ENCODE data around the gene ACAA1.

The ACAA1 gene

DNA sequence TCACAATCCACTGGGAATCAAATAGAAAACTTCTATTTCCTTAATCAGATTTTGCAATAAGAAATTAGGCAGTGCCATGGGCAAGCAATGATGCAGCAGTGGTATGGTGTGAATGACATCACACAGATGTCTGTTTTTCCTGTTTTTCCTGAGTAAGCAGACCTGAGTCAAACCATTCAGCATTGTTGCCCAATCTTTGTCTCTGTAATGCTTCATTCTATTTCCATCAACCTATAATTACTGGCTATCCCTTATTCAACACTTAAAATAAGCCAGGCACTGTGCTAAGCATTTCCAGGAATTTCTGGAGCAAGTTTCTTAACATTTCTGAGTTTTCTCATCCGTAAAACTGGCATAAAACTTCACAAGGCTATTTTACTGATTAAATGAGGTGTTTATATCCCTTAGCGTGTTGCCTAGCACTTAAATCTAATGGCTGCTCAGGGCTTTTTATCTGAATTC, 17.1 kb upstream of the ACAA1 start:
- no peak overlapping the region for H3K27ac ChIP-seq (ENCODE audit: low read depth, low read length, severe bottlenecking)
- WGBS, 2 experiments (ENCODE audit: insufficient coverage in 2 of 2), result 100% methylated on average over 1 to 2 of the region's 2 CpGs
- no peaks in the 10 kb centered on the region for H3K36me3 ChIP-seq (ENCODE audit: control insufficient read depth, insufficient read depth, low read length)
- no peak overlapping the region for H3K4me3 ChIP-seq (ENCODE audit: extremely low read depth, insufficient read depth, low read length, poor library complexity, severe bottlenecking)
- H3K9me3 ChIP-seq (ENCODE audit: control insufficient read depth, low read length), result no peaks in the 10 kb centered on the region
- H3K4me1 ChIP-seq (ENCODE audit: control insufficient read depth, insufficient read depth, low read length, poor library complexity, severe bottlenecking), result no peaks in the 10 kb centered on the region

DNA sequence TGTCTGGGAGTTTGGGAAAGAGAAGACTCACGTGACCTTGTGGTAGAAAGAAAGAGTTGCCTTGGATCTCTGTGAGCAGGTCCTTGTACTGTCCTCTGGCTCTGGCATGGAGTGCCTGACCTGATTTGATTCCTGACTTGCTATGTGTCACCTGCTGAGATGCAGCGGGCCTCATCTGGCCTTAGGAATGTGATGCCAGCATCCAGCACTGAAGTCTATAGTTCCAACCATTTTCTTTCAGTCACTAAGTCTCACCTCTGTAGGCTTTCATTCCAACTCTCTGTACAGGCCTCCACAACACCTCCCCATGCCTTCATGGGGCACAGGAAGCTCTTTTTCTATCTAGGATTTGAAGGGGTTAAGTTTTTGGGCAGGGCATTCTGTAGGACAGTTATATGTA, 16.3 kb upstream of the ACAA1 start:
- 80 to 100% methylated on average over 1 of the region's 2 CpGs for WGBS, 2 experiments (ENCODE audit: insufficient coverage in 2 of 2)
- no peak overlapping the region for H3K4me3 ChIP-seq (ENCODE audit: extremely low read depth, insufficient read depth, low read length, poor library complexity, severe bottlenecking)
- no peak overlapping the region for H3K27ac ChIP-seq (ENCODE audit: low read depth, low read length, severe bottlenecking)
- H3K9me3 ChIP-seq (ENCODE audit: control insufficient read depth, low read length), result no peaks in the 10 kb centered on the region
- H3K36me3 ChIP-seq (ENCODE audit: control insufficient read depth, insufficient read depth, low read length), result no peaks in the 10 kb centered on the region
- H3K4me1 ChIP-seq (ENCODE audit: control insufficient read depth, insufficient read depth, low read length, poor library complexity, severe bottlenecking), result no peaks in the 10 kb centered on the region

DNA sequence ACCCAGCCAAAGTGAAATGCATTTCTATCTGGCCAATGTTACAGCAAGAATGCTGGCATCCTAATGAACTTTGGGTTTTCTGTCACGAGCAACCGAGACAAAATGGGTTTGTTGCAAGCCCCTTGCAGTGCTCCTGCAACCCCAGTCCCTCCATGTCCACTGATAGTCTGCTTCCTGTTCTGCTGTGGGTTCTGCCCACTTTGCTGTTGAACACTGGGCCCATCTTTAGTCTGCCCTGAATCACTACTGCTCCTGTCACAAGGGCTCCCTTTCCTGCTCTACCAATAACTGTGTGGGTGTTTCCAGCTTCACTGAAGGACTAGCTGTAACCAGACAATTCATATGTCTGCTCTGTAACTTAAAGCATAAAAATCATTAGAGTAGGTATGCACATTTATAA, 15.7 kb upstream of the ACAA1 start:
- H3K9me3 ChIP-seq (ENCODE audit: control insufficient read depth, low read length), result no peaks in the 10 kb centered on the region
- no peaks in the 10 kb centered on the region for H3K4me1 ChIP-seq (ENCODE audit: control insufficient read depth, insufficient read depth, low read length, poor library complexity, severe bottlenecking)
- no peak overlapping the region for H3K4me3 ChIP-seq (ENCODE audit: extremely low read depth, insufficient read depth, low read length, poor library complexity, severe bottlenecking)
- H3K27ac ChIP-seq (ENCODE audit: low read depth, low read length, severe bottlenecking), result no peak overlapping the region
- WGBS, 2 experiments (ENCODE audit: insufficient coverage in 2 of 2), result 82 to 84% methylated on average over 2 of the region's 2 CpGs
- H3K36me3 ChIP-seq (ENCODE audit: control insufficient read depth, insufficient read depth, low read length), result no peaks in the 10 kb centered on the region

DNA sequence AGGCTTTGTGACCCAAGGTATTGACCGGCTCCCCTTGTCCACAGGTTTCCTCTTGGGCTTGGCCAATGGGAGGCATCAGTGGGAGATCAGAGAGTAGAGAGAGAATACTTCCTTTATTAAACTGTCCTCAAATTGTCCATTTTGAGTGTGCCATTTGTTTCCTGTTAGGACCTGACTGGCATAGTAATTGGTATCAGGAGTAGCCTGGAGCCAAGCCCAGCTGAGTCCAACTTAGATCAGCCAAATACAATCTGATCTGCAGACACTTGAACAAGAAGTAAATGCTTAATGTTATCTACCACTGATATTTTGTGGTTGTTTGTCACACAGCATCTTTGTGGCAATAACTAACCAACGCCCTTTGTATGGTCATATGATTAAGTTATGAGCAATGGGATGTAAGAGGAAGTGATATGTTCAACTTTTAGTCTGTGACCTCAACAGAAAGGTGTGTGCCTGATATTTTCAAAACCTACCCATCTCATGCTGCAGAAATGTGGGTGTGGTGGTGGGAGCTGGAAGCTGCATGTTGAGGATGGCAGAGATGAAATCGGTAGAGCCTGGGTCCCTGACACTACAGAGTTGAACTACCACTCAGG, 14.8 kb upstream of the ACAA1 start:
- no peak overlapping the region for H3K27ac ChIP-seq (ENCODE audit: low read depth, low read length, severe bottlenecking)
- no peak overlapping the region for H3K4me3 ChIP-seq (ENCODE audit: extremely low read depth, insufficient read depth, low read length, poor library complexity, severe bottlenecking)
- no peaks in the 10 kb centered on the region for H3K36me3 ChIP-seq (ENCODE audit: control insufficient read depth, insufficient read depth, low read length)
- 86 to 100% methylated on average over 2 of the region's 3 CpGs for WGBS, 2 experiments (ENCODE audit: insufficient coverage in 2 of 2)
- no peaks in the 10 kb centered on the region for H3K4me1 ChIP-seq (ENCODE audit: control insufficient read depth, insufficient read depth, low read length, poor library complexity, severe bottlenecking)
- no peaks in the 10 kb centered on the region for H3K9me3 ChIP-seq (ENCODE audit: control insufficient read depth, low read length)

DNA sequence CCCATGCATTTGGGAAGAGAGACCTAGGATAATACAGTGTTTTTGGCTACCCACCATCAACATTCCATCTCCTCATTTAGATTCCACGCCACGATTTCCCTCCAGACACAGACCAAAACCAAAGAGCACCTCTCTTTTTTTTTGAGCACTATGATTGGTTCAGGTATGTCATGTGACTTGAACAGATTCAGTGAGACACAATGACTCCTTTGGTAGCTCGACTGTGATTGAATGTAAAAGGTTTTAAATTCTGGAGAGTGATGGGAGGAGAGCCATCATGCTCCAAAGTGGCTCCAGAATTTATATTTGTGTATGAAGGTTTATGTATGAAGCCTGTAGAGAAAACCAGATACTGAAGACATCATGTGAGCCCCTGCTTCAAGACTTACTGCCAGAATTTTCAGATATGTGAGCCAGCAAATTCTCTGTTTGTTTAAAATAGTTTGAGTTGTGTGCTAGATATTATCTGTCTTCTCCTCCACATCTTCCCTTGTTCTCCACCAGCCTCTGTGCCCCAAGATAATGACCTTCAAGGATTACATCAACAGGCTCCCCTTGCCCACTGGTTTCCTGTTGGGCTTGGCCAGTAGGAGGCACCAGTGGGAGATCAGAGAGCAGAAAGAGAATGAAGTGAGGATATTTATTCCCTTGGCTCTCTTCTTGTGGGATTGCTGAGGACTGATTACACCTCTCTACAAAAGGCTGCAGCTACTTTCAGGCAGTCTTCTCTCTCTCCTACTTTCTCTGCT, 14.0 kb upstream of the ACAA1 start:
- no peaks in the 10 kb centered on the region for H3K4me1 ChIP-seq (ENCODE audit: control insufficient read depth, insufficient read depth, low read length, poor library complexity, severe bottlenecking)
- peaks cover 3% of the 10 kb centered on the region for H3K9me3 ChIP-seq (ENCODE audit: control insufficient read depth, low read length)
- 50 to 78% methylated on average over 1 of the region's 3 CpGs for WGBS, 2 experiments (ENCODE audit: insufficient coverage in 2 of 2)
- no peaks in the 10 kb centered on the region for H3K36me3 ChIP-seq (ENCODE audit: control insufficient read depth, insufficient read depth, low read length)
- no peak overlapping the region for H3K27ac ChIP-seq (ENCODE audit: low read depth, low read length, severe bottlenecking)
- no peak overlapping the region for H3K4me3 ChIP-seq (ENCODE audit: extremely low read depth, insufficient read depth, low read length, poor library complexity, severe bottlenecking)

DNA sequence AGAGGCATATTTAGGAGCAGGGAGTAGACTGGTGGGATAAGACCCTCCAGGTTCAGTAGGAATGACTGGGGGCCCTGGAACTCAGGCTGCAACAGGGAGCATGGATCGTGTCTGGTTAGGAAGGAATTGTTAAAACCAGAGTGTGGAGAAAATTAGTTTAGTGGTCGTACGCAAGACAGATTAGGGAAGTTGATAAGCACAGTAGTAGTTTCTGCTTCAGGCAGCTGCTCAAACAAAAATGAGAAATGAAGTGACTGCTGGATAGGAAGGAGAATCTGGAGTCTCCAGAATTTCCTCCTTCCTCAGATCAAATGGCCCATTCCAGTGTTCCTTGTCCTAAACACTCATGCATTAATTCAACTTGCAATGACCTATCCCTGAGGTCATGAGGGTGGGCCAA, 12.8 kb upstream of the ACAA1 start:
- H3K36me3 ChIP-seq (ENCODE audit: control insufficient read depth, insufficient read depth, low read length), result no peaks in the 10 kb centered on the region
- H3K4me3 ChIP-seq (ENCODE audit: extremely low read depth, insufficient read depth, low read length, poor library complexity, severe bottlenecking), result no peak overlapping the region
- H3K27ac ChIP-seq (ENCODE audit: low read depth, low read length, severe bottlenecking), result no peak overlapping the region
- 86% methylated on average over 3 of the region's 3 CpGs; no CpG with 5 or more reads in 1 of the 2 experiments for WGBS, 2 experiments (ENCODE audit: insufficient coverage in 2 of 2)
- no peaks in the 10 kb centered on the region for H3K4me1 ChIP-seq (ENCODE audit: control insufficient read depth, insufficient read depth, low read length, poor library complexity, severe bottlenecking)
- peaks cover 3% of the 10 kb centered on the region for H3K9me3 ChIP-seq (ENCODE audit: control insufficient read depth, low read length)

DNA sequence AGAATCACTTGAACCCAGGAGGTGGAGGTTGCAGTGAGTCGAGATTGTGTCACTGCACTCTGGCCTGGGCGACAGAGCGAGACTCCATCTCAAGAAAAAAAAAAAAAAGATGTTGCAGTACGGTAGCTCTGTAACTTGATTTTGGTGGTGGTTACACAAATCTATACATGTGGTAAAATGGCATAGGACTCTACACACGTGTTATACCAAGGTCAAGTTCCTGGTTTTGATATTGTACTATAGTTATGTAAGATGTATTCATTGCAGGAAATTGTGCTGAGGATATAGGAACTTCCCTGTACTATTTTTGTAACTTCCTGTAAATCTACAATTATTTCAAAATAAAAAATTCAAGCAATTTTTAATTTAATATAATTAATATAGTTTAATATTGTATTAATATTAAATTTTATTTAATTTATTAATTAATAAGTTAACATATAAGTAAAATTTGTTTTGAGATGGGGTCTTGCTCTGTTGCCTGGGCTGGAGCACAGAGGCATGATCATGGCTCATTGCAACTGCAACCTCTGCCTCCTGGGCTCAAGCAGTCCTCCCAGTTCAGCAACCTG, 11.5 kb upstream of the ACAA1 start:
- Histone ChIP-seq H3K9me3 (ENCODE audit: control insufficient read depth, low read length) (peaks cover 3% of the 10 kb centered on the region), H3K4me3 (ENCODE audit: extremely low read depth, insufficient read depth, low read length, poor library complexity, severe bottlenecking) (no peak overlapping the region), H3K27ac (ENCODE audit: low read depth, low read length, severe bottlenecking) (no peak overlapping the region), H3K36me3 (ENCODE audit: control insufficient read depth, insufficient read depth, low read length) (no peaks in the 10 kb centered on the region), H3K4me1 (ENCODE audit: control insufficient read depth, insufficient read depth, low read length, poor library complexity, severe bottlenecking) (no peaks in the 10 kb centered on the region)
- 83 to 86% methylated on average over 4 to 5 of the region's 5 CpGs for WGBS, 2 experiments (ENCODE audit: insufficient coverage in 2 of 2)

DNA sequence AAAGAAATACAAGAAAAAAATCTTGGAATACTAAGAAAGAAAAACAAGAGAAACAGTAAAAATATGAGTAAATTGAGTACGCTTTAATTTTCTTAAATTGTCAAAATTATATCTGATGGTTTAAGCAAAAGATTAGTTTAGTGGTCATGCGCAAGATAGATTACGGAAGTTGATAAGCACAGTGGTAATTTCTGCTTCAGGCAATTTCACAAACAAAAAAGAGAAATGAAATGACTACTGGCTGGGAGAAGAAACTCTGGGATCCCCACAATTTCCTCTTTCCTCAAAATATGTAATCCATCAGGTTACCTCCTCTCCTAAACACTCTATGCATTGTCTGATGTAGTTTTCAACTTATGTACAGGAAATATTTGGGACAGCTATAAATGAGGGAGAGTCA, 10.5 kb upstream of the ACAA1 start:
- Histone ChIP-seq H3K27ac (ENCODE audit: low read depth, low read length, severe bottlenecking) (no peak overlapping the region), H3K9me3 (ENCODE audit: control insufficient read depth, low read length) (peaks cover 3% of the 10 kb centered on the region), H3K36me3 (ENCODE audit: control insufficient read depth, insufficient read depth, low read length) (no peaks in the 10 kb centered on the region), H3K4me3 (ENCODE audit: extremely low read depth, insufficient read depth, low read length, poor library complexity, severe bottlenecking) (no peak overlapping the region), H3K4me1 (ENCODE audit: control insufficient read depth, insufficient read depth, low read length, poor library complexity, severe bottlenecking) (no peaks in the 10 kb centered on the region)
- WGBS, 2 experiments (ENCODE audit: insufficient coverage in 2 of 2), result 90 to 100% methylated on average over 1 to 2 of the region's 3 CpGs

DNA sequence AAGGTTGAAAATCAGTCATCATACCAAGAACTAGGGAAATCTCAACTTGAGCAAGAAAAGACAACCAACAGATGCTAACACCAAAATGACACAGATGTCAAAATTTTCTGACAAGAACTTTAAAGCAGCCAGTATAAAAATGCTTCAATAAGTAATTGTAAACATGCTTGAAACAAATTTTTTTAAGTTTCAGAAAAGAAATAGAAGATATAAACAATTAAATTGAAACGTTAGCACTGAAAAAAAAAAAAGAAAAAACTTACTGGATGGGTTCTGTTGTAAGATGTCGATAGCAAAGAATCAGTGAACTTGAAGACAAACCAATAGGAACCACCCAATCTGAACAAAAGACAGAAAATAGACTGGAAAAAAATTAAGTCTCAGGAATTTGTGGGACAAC, 9.6 kb upstream of the ACAA1 start:
- Histone ChIP-seq H3K36me3 (ENCODE audit: control insufficient read depth, insufficient read depth, low read length) (no peaks in the 10 kb centered on the region), H3K9me3 (ENCODE audit: control insufficient read depth, low read length) (peaks cover 3% of the 10 kb centered on the region), H3K27ac (ENCODE audit: low read depth, low read length, severe bottlenecking) (no peak overlapping the region), H3K4me1 (ENCODE audit: control insufficient read depth, insufficient read depth, low read length, poor library complexity, severe bottlenecking) (no peaks in the 10 kb centered on the region), H3K4me3 (ENCODE audit: extremely low read depth, insufficient read depth, low read length, poor library complexity, severe bottlenecking) (no peak overlapping the region)
- WGBS, 2 experiments (ENCODE audit: insufficient coverage in 2 of 2), result no CpG with 5 or more reads among the region's 2 CpGs

DNA sequence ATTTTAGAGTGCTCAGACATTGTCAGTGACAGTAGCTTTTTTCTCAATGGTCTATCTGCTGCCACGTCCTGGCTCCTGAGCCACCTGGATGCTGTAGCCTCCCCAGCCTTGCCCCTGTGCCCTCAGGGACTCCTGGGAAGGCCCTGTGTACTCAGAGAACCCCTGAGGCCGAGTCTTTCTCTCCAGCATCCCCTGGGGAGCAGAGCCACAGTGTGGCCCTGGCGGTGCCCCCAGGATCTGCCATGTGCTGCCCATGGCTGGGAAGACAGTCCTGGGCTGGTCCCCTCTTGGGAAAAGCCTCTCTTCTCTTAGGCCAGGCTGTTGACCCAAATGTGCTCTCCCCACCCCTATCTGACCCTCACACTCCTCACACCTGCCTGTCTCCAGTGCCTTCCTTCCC, 6.6 kb upstream of the ACAA1 start:
- H3K4me1 ChIP-seq (ENCODE audit: control insufficient read depth, insufficient read depth, low read length, poor library complexity, severe bottlenecking), result no peaks in the 10 kb centered on the region
- peaks cover 3% of the 10 kb centered on the region for H3K9me3 ChIP-seq (ENCODE audit: control insufficient read depth, low read length)
- H3K4me3 ChIP-seq (ENCODE audit: extremely low read depth, insufficient read depth, low read length, poor library complexity, severe bottlenecking), result no peak overlapping the region
- H3K36me3 ChIP-seq (ENCODE audit: control insufficient read depth, insufficient read depth, low read length), result peaks cover 7% of the 10 kb centered on the region
- 62 to 75% methylated on average over 3 of the region's 3 CpGs for WGBS, 2 experiments (ENCODE audit: insufficient coverage in 2 of 2)
- H3K27ac ChIP-seq (ENCODE audit: low read depth, low read length, severe bottlenecking), result no peak overlapping the region

DNA sequence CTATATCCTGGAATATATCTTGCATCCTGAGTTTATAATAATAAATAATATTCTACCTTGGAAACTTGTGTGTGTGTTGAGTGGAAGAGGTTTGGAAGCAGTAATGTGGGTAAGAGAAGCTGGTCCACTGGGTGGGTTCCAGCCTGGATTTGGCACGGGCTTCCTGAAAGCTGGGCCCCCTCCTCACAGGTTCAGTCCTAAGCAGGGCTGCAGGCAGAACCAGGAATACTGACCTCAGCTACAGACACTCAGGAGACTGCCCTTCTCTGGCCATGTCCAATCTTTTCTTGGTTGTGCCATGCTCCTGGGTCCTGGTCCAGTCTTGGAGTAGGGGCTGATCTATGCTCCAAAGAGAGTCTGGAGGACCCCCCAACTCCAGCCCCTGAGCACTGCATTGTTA, 6.0 kb upstream of the ACAA1 start:
- no peaks in the 10 kb centered on the region for H3K4me1 ChIP-seq (ENCODE audit: control insufficient read depth, insufficient read depth, low read length, poor library complexity, severe bottlenecking)
- 100% methylated on average over 1 of the region's 1 CpG; no CpG with 5 or more reads in 1 of the 2 experiments for WGBS, 2 experiments (ENCODE audit: insufficient coverage in 2 of 2)
- H3K27ac ChIP-seq (ENCODE audit: low read depth, low read length, severe bottlenecking), result no peak overlapping the region
- H3K4me3 ChIP-seq (ENCODE audit: extremely low read depth, insufficient read depth, low read length, poor library complexity, severe bottlenecking), result no peak overlapping the region
- H3K36me3 ChIP-seq (ENCODE audit: control insufficient read depth, insufficient read depth, low read length), result peaks cover 7% of the 10 kb centered on the region
- H3K9me3 ChIP-seq (ENCODE audit: control insufficient read depth, low read length), result peaks cover 3% of the 10 kb centered on the region

Data from mesodermal cell (in vitro differentiated cells).